D721Med (cell line): ENCODE measurements around the gene TMEM92.

Experiments used
- DNase-seq: peaks from one replicate; pipeline ENCODE4 v3.0.0; 2011; ENCODE audit warnings: low spot score; ENCODE audit not compliant: insufficient read length
- FAIRE-seq: peaks from 2 replicates; lab custom pipeline; 2011; peaks lifted over from hg19 to GRCh38; lab: Jason Lieb, UNC
- CTCF ChIP-seq: IDR thresholded peaks from 2 replicates; pipeline ENCODE4 v1.5.1; 2012; ENCODE audit warnings: mild to moderate bottlenecking, control low read depth; ENCODE audit not compliant: insufficient read depth; ENCODE audit errors: missing control alignments

Gene TMEM92

DNA sequence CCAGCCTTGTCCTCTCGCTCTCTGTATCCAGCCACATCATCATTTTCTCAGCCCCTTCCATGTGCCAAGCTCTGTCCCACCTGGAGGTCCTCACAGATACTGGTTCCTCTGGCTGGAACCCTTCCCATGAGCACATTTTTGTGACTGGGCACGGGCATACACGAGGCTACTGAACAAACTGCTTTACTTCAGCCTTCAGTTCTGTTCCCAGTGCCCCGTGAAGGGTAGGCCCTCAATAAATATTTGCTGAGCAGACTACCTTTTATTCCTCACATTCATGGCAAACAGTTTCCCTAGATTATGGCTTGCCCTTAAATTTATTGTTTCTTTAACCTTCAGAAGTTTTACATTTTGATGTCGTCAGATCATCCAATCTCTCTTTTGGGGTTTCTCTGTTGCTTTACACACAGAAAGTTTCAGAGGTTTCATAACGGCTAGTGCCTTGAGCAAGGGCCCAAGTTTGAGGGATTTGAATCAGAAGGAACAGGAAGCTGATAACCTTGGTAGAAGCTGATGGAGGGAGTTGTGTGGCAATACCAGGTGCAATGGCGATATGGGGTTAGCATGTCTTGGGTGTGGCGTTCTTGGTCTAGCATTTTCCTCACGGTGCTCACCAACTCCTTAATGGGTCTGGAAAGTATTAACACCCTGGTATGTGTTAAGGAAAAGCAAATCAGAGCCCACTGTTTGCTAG, 27.8 kb downstream of the TMEM92 start:
- no peak for FAIRE-seq
- no peak for DNase-seq
- TF ChIP-seq CTCF, result no peak

GRCh38 chr17:50303051-50303450, 28.8 kb downstream of the TMEM92 start:
- FAIRE-seq (no peak), DNase-seq (no peak)
- no peak for TF ChIP-seq CTCF

DNA sequence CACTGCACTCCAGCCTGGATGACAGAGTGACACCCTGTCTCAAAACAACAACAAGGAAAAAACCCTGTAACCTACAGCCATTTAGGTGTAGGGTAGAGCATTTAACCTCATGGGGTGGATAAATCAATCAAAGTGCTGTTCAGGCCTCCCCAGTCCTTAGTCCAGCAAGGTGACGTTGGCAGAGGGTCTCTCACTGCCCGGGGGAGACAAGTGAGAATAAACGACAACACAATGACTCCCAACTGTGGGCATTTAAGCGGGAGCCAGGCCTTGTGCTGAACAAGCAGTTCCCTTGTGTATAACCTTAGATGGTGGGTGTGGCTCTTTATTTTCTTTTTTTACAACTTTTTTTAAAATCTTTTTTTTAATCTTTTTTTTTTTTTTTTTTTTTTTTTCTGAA, 29.3 kb downstream of the TMEM92 start:
- no peak for DNase-seq
- no peak for TF ChIP-seq CTCF
- no peak for FAIRE-seq

DNA sequence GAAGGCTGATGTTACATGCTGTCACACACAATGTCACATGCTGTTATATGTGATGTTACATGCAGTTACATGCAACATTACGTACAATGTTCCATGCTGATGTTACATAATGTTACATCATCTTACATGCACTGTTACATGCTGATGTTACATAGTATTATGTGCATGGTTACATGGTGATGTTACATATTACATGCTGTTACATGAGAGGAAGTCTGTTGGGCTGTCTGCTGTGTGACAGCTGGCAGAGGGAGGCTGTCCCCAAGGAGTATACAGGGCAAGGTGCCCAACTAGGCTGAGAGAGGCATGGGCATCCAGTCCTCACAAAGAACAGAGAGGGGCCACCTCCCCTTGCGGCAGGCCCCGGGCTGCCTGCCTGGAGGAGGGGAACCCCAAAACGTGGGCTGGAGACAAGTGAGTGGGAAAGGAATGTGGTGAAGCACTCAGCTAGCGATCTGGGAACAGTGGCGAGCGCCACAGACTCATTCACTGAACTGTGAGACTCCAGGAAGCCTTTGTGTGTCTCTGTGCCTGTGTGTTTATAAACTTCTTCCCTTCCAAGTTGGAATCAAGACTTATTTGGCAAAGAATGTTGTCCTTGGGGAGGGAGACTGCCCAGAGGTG, 30.6 kb downstream of the TMEM92 start:
- TF ChIP-seq CTCF, result no peak
- DNase-seq (no peak), FAIRE-seq (no peak)

DNA sequence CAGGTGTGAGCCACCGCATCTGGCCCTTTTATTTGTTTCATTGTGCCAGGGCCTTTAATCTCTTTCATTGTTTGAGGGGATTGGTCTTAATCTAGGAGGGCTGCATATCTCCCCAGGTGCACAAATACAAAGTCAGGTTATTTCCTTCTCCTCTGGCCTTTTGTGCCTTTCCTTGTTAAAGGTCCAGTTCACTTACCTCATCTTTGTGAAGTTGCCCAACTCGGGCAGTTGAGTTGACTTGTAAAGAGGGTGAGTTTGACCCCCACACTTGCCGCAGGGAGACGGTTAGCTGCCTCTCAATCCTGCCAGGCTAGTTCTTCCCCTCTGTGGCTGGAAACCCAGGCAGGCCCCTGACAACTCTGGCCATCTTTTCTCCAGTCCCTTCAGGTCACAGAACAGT, 33.4 kb downstream of the TMEM92 start:
- FAIRE-seq, result no peak

DNA sequence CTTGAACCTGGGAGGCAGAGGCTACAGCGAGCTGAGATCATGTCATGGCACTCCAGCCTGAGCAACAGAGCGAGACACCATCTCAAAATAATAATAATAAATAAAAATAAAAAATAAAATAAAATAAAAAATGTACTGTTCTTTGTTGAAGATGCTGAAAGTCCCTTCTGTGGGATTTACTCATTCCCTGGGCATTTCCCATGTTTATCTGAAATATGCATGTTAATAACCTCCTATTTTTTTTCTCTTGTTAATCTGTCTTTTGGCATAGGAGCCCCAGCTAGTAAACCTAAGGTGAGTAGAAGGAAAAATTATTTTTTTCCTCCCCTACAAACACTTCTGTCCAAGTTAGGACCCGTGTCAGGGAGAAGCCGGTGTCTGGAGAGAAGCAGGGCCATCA, 34.4 kb downstream of the TMEM92 start:
- DNase-seq, result no peak
- no peak for TF ChIP-seq CTCF
- no peak for FAIRE-seq

More for the DNA sequence above, 33.4 kb downstream of the TMEM92 start:
- DNase-seq, result no peak
- no peak for TF ChIP-seq CTCF
